Stimulated activated CD8-positive, alpha-beta memory T cell treated with anti-CD3 and anti-CD28 coated beads, Interleukin-15, amount 100 ng/mL, for 1 hour (primary cell): ENCODE data around the gene CEP112.

Experiments
- DNase-seq: peaks from one replicate; pipeline ENCODE4 v3.0.0-alpha.2; 2020; ENCODE audit warnings: low read depth

CEP112 gene

GRCh38 chr17:66211047-66211810, 19.3 kb upstream of the CEP112 start:
- no peak for DNase-seq

GRCh38 chr17:66210208-66210574, 18.3 kb upstream of the CEP112 start:
- no peak for DNase-seq

GRCh38 chr17:66207936-66208335, 16.0 kb upstream of the CEP112 start:
- DNase-seq, result no peak

- no peak for DNase-seq
Observed at GRCh38 chr17:66203274-66204015, 11.5 kb upstream of the CEP112 start.

GRCh38 chr17:66200685-66201092, 8.8 kb upstream of the CEP112 start:
- no peak for DNase-seq

- DNase-seq, result no peak
Observed at GRCh38 chr17:66198242-66198641, 6.3 kb upstream of the CEP112 start.

- DNase-seq, result no peak
Observed at GRCh38 chr17:66192378-66192687, 400 bp upstream of the CEP112 start.

GRCh38 chr17:66190738-66191592, 968 bp downstream of the CEP112 start:
- DNase-seq, result no peak

GRCh38 chr17:66187718-66188117, 4.2 kb downstream of the CEP112 start:
- DNase-seq, result no peak

GRCh38 chr17:66185862-66186261, 6.1 kb downstream of the CEP112 start:
- DNase-seq, result no peak

GRCh38 chr17:66184392-66184791, 7.5 kb downstream of the CEP112 start:
- no peak for DNase-seq

GRCh38 chr17:66183529-66183928, 8.4 kb downstream of the CEP112 start:
- DNase-seq, result no peak

GRCh38 chr17:66178642-66179041, 13.3 kb downstream of the CEP112 start:
- DNase-seq, result no peak

- no peak for DNase-seq
Observed at GRCh38 chr17:66177048-66177447, 14.9 kb downstream of the CEP112 start.

GRCh38 chr17:66175892-66176291, 16.0 kb downstream of the CEP112 start:
- DNase-seq, result no peak

- DNase-seq, result no peak
Observed at GRCh38 chr17:66172691-66173223, 19.2 kb downstream of the CEP112 start.

GRCh38 chr17:66172144-66172543, 19.8 kb downstream of the CEP112 start:
- DNase-seq, result no peak

- no peak for DNase-seq
Observed at GRCh38 chr17:66171692-66172091, 20.2 kb downstream of the CEP112 start.

- DNase-seq, result no peak
Observed at GRCh38 chr17:66171172-66171571, 20.8 kb downstream of the CEP112 start.

GRCh38 chr17:66169839-66170238, 22.1 kb downstream of the CEP112 start:
- DNase-seq, result no peak

- no peak for DNase-seq
Observed at GRCh38 chr17:66167189-66167815, 24.6 kb downstream of the CEP112 start.

- DNase-seq, result no peak
Observed at GRCh38 chr17:66165537-66166123, 26.3 kb downstream of the CEP112 start.
